ENCODE data around the gene COL23A1. TPM values are rescaled to one million over a fixed set of nuclear protein-coding genes. Genes with fewer than 3 reads are reported as not detected.

COL23A1 gene
- total and polyA plus RNA-seq, 2 of the 13 experiments (the other 11 are each of a cell fraction or from before 2014, with no cell fraction given), result not detected

- H3K4me1 ChIP-seq (ENCODE audit: insufficient read depth, low read length), result no peaks in the 10 kb centered on the region
- TF ChIP-seq RERE (CRISPR knock-in tag; IDR thresholded peaks at IDR 0.05; ENCODE audit: low read depth) (no peak), ZMYM4 (CRISPR knock-in tag; IDR thresholded peaks at IDR 0.05) (no peak), MZF1 (CRISPR knock-in tag; IDR thresholded peaks at IDR 0.05; ENCODE audit: borderline replicate concordance) (no peak), RBAK (CRISPR knock-in tag; IDR thresholded peaks at IDR 0.05) (no peak), SRY (CRISPR knock-in tag; IDR thresholded peaks at IDR 0.05) (no peak), PBX2 (CRISPR knock-in tag; IDR thresholded peaks at IDR 0.05) (no peak), TRIM22 (IDR thresholded peaks at IDR 0.05) (no peak), ZBTB7B (CRISPR knock-in tag; IDR thresholded peaks at IDR 0.05) (no peak), CBX5 (CRISPR knock-in tag; IDR thresholded peaks at IDR 0.05; ENCODE audit: borderline replicate concordance) (no peak), FOSL1 (CRISPR knock-in tag; IDR thresholded peaks at IDR 0.05; ENCODE audit: borderline replicate concordance) (no peak)
- TF ChIP-seq, protein P1, sequence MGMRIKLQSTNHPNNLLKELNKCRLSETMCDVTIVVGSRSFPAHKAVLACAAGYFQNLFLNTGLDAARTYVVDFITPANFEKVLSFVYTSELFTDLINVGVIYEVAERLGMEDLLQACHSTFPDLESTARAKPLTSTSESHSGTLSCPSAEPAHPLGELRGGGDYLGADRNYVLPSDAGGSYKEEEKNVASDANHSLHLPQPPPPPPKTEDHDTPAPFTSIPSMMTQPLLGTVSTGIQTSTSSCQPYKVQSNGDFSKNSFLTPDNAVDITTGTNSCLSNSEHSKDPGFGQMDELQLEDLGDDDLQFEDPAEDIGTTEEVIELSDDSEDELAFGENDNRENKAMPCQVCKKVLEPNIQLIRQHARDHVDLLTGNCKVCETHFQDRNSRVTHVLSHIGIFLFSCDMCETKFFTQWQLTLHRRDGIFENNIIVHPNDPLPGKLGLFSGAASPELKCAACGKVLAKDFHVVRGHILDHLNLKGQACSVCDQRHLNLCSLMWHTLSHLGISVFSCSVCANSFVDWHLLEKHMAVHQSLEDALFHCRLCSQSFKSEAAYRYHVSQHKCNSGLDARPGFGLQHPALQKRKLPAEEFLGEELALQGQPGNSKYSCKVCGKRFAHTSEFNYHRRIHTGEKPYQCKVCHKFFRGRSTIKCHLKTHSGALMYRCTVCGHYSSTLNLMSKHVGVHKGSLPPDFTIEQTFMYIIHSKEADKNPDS (CRISPR knock-in tag; IDR thresholded peaks at IDR 0.05), result no peak
- POLR2A ChIA-PET, result no interaction called here
- H3K36me3 ChIP-seq (replicated peaks in 1 of 2; ENCODE audit: control insufficient read depth in 1 of 2, insufficient read depth in 2 of 2, low read length in 2 of 2), result no peaks in the 10 kb centered on the region
- in situ Hi-C loops (cut with HindIII; ENCODE audit: extremely low pct_ligation_motif_present, low pct_unique_long_range_greater_than_20kb) (no loop called here), intact Hi-C loops (cut with micrococcal nuclease; ENCODE audit: unreplicated experiment) (no loop called here)
- WGBS (ENCODE audit: low lambda C conversion rate), result 25% methylated on average over 5 of the region's 5 CpGs
- no peaks in the 10 kb centered on the region for H3K79me2 ChIP-seq (ENCODE audit: insufficient read depth, low read length)
- no peak overlapping the region for H3K4me3 ChIP-seq (replicated peaks in 1 of 3; ENCODE audit: insufficient read depth in 1 of 3, low read depth in 2 of 3, low read length in 3 of 3)
- no peak overlapping the region for H3K9ac ChIP-seq (ENCODE audit: insufficient read depth, low read depth, low read length)
- no peak for FAIRE-seq
- no peaks in the 10 kb centered on the region for H3K9me3 ChIP-seq (ENCODE audit: low read length)
- H3K27ac ChIP-seq (ENCODE audit: extremely low read length, insufficient read depth, low read length), result no peak overlapping the region
- no peaks in the 10 kb centered on the region for H4K20me1 ChIP-seq (ENCODE audit: insufficient read depth, low read length)
- H2AFZ ChIP-seq (ENCODE audit: low read length), result no peak overlapping the region
- BruUV-seq (replicated peaks), result no TSS peak
- DNase-seq (ENCODE audit: low spot score), result no peak
- CTCF ChIA-PET (ENCODE audit: low intra/inter-chr PET ratio, low total read pairs), result no interaction called here
- H3K4me2 ChIP-seq (ENCODE audit: low read depth, low read length), result no peak overlapping the region
- ATAC-seq, result no peak
- H3K27me3 ChIP-seq (ENCODE audit: control insufficient read depth in 1 of 2, insufficient read depth in 2 of 2, low read length in 2 of 2), result no peaks in the 10 kb centered on the region; a peak in 1 of 5 replicates
Observed at GRCh38 chr5:178478370-178478769, 111.8 kb downstream of the COL23A1 start.
